ENCODE measurements around the gene PRPF40A.

Gene PRPF40A

GRCh38 chr2:152661076-152661475 is 56.2 kb downstream of the PRPF40A start:
- Histone ChIP-seq H3K4me3 (no peak overlapping the region), H3K27ac (no peak overlapping the region)

DNA sequence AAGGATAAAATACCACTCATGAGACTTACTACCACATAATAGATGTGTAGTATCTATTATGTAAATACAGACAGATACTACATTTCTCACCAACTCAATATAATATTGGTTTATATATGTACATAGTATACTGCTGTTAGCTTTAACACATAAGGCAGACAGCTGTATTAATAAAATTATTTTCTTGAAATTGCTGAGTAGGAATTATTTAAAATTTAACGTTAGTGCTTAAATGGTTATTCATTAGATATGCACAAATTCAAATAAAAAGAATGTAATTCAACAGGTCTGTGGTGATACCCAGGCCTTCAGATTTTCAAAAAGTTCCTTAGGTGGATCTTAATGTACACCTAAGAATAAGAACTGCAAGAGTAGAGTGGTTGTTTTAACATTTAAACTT is 59.0 kb downstream of the PRPF40A start:
- H3K4me3 ChIP-seq = no peak overlapping the region
- no peak overlapping the region for H3K27ac ChIP-seq

- Histone ChIP-seq H3K27ac (no peak overlapping the region), H3K4me3 (no peak overlapping the region)
Measured at GRCh38 chr2:152657043-152657442, 60.2 kb downstream of the PRPF40A start.

DNA sequence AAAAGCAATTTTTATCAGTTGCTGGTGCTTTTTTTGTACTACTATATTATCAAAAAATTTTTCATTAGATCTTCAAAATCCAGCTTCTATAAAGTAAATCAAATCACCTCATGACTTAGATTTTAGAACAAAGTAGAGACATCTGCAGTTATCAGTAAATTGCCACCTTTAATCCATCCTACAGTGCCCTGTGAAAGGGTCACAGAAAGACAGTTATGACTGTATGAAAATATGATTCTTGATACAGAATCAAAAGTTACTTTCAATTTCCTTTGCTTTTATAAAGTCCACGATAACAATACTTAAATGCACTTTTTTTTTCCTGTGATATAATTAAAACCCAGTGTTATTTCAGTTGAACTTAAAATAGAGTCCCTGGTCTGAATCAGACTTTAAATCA is 61.4 kb downstream of the PRPF40A start:
- Histone ChIP-seq H3K27ac (no peak overlapping the region), H3K4me3 (no peak overlapping the region)

- Histone ChIP-seq H3K27ac (no peak overlapping the region), H3K4me3 (no peak overlapping the region)
Measured at GRCh38 chr2:152651834-152652233, 65.4 kb downstream of the PRPF40A start.

DNA sequence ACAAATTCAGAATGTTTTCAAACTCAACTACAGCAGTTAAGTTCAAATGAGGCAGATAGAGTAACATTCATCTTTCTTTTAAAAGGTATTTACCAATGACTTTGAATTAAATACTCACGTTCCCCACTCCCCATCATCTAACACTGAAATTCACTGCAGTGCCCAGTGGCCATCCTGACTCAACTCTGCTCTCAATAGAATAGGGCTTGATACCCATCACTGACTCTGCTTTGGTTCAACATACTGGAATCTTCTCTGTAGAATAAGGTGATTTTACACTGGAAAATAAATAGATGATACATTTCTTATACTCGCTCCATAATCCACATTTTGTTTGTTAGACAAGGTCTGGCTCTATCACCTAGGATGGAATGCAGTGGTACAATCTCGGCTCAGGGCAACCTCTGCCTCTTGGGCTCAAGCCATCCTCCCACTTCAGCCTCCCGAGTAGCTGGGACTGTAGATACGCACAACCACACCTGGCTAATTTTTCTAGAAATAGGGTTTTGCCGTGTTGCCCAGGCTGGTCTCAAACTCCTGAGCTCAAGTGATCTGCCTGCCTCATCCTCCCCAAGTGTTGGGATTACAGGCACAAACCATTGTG is 66.4 kb downstream of the PRPF40A start:
- Histone ChIP-seq H3K27ac (no peak overlapping the region), H3K4me3 (no peak overlapping the region)

DNA sequence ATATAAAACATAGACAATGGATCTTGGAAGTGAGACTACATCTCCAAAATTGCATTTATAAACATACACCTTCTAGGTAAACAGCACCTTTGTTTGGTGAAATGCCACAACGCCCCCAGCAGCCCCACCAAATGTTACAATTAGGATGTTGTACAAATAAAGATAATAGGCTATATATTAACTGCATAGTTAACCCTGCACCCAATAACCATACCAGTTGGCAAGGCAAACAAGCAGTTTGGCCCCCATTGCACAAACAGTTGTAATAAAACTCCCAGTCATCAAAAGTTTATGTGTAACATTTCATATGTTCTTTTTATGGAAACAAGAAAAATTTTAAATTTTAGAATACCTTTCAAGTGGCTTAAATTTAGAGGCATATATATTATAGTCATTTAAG is 67.3 kb downstream of the PRPF40A start:
- Histone ChIP-seq H3K4me3 (no peak overlapping the region), H3K27ac (no peak overlapping the region)

- Histone ChIP-seq H3K27ac (no peak overlapping the region), H3K4me3 (no peak overlapping the region)
Measured at GRCh38 chr2:152648336-152648735, 68.9 kb downstream of the PRPF40A start.

- Histone ChIP-seq H3K4me3 (no peak overlapping the region), H3K27ac (peak overlapping the region in 2 of 21 experiments; percentile 4 to 35)
Measured at GRCh38 chr2:152647552-152647951, 69.7 kb downstream of the PRPF40A start.

DNA sequence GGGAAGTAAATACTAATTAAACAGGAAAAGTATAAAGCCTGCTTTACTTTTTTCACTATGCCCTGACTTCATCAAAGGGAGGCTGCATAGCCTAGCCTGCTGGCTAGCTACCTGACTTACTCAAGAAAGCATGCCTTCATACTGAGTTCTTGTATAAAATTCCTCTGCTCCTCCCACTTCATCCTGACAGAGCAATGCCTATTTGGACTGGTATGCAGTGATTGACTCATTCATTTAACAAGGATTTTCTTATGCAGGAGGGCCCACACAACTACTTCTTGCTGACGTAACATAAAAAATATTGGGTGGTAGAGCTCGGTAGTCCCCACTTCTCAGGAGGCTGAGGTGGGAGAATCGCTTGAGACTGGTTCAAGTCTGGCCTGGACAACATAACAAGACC is 70.5 kb downstream of the PRPF40A start:
- peak overlapping the region in 6 of 21 experiments; percentile 8 to 48 (median 26) for H3K27ac ChIP-seq
- no peak overlapping the region for H3K4me3 ChIP-seq

- no peak overlapping the region for H3K4me3 ChIP-seq
- peak overlapping the region in 6 of 21 experiments; percentile 8 to 48 (median 29) for H3K27ac ChIP-seq
Measured at GRCh38 chr2:152646264-152646663, 71.0 kb downstream of the PRPF40A start.

- Histone ChIP-seq H3K27ac (peak overlapping the region in 1 of 21 experiments; percentile 12), H3K4me3 (no peak overlapping the region)
Measured at GRCh38 chr2:152644189-152644873, 72.9 kb downstream of the PRPF40A start.

- Histone ChIP-seq H3K4me3 (no peak overlapping the region), H3K27ac (no peak overlapping the region)
Measured at GRCh38 chr2:152638590-152638989, 78.7 kb downstream of the PRPF40A start.

GRCh38 chr2:152638056-152638455 is 79.2 kb downstream of the PRPF40A start:
- H3K4me3 ChIP-seq = no peak overlapping the region
- peak overlapping the region in 1 of 21 experiments; percentile 20 for H3K27ac ChIP-seq

GRCh38 chr2:152637251-152637650 is 80.0 kb downstream of the PRPF40A start:
- no peak overlapping the region for H3K4me3 ChIP-seq
- no peak overlapping the region for H3K27ac ChIP-seq

DNA sequence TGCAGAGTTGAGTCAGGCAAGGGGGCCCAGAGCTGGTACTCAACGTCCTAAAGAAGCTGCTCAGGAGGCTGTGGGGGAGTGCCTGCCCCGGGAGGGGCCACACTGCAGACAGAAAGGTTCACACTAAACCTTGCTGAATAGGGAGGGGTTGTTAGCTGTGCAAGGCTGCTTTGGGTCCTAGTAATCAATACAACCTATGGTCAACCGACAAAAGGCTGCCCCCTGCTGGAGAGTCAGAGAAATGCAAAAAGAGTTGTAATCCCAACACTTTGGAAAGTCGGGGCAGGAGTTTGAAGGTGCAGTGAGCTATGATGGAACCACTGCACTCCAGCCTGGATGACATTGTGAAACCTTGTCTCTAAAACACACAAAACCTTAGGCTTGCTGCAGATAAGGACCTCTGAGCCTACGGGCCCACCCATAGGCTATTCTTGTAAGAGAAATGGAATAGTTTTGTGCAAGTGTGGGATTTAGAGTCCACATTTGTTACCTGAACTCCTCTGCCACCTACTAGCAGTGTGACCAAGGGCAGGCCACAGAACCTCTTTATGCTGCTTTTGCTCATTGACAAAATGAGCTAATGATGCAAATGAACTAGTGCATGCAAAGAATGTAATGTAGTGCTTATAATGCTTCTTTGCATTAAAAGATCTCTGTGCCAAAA is 81.5 kb downstream of the PRPF40A start:
- H3K4me3 ChIP-seq = no peak overlapping the region
- no peak overlapping the region for H3K27ac ChIP-seq

- H3K27ac ChIP-seq = no peak overlapping the region
Measured at GRCh38 chr2:152632736-152633135, 84.5 kb downstream of the PRPF40A start.

GRCh38 chr2:152630466-152630865 is 86.8 kb downstream of the PRPF40A start:
- Histone ChIP-seq H3K27ac (no peak overlapping the region), H3K4me3 (no peak overlapping the region)

More at GRCh38 chr2:152632736-152633135, 84.5 kb downstream of the PRPF40A start:
- no peak overlapping the region for H3K4me3 ChIP-seq

DNA sequence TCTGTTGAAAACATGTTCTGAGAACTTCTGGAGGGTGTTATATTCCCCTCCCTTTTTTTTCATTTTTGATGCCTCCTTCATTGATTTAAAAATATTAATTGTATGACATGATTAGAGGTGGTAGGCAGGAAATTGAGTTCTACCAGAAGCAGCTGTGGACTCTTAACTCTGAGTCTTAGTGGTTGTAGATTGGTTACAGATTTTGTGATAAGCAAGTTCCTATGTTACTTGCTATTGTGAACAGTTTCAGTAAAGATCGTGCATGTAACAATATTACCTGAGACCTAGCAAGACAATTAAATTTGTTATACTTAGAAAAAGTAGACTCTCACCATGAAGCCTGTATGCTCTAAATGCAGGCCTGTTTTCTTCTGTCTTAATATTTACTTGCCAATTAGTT is 88.1 kb downstream of the PRPF40A start:
- H3K27ac ChIP-seq = no peak overlapping the region
- no peak overlapping the region for H3K4me3 ChIP-seq

- H3K4me3 ChIP-seq = no peak overlapping the region
- peak overlapping the region in 1 of 21 experiments; percentile 10 for H3K27ac ChIP-seq
Measured at GRCh38 chr2:152627351-152627957, 89.8 kb downstream of the PRPF40A start.

DNA sequence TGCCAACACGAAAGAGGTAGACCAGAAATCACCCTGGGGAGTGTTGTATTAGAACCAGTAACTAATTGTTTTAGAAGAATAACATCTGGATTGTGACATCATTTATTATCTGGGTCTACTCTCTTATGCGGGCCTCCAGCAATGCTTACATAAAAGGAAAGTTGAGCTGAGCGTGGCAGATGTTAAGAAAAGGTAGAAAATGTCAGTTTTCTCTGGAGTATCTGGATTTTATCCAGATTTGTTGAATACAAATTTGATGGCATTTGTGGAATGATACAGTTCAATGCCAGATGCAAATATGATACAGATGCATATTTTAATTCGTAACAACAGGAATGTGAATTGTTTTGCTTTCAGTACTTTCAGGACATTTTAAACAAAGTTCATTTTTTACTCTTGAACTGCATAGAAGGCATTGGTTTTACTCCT is 90.3 kb downstream of the PRPF40A start:
- peak overlapping the region in 1 of 21 experiments; percentile 10 for H3K27ac ChIP-seq
- H3K4me3 ChIP-seq = no peak overlapping the region

Measured in skin epidermis (tissue), 12 donors.